SU-DHL-6 (cell line): ENCODE results near the gene HAVCR2.
"Not testable (repeated sequence)": the region's sequence is repeated elsewhere in the genome, so short reads cannot be mapped to it uniquely, and the experiment has no call there.

Experiments
- H2AFZ ChIP-seq: fragments of 200-600 bp; sonication (generic); 2 replicates; pipeline ENCODE4 v1.6.1; 2014; ENCODE audit warnings: low read depth, mild to moderate bottlenecking, moderate library complexity, mixed read lengths, antibody characterized with exemption, low read length; ENCODE audit not compliant: severe bottlenecking
- H3F3A ChIP-seq: fragments of 200-600 bp; shearing (Covaris generic); 2 replicates; pipeline ENCODE4 v1.6.0; 2016; ENCODE audit warnings: antibody characterized with exemption, mild to moderate bottlenecking; ENCODE audit not compliant: insufficient read depth
- H3K27ac ChIP-seq: fragments of 200-600 bp; sonication (generic); 2 replicates; pipeline ENCODE4 v1.5.1; 2016; ENCODE audit warnings: low read depth, mild to moderate bottlenecking, low read length, moderate library complexity, mixed read lengths
- H3K27me3 ChIP-seq: fragments of 200-600 bp; sonication (generic), shearing (Covaris generic); 2 replicates; pipeline ENCODE4 v1.6.0; 2014; ENCODE audit warnings: mild to moderate bottlenecking, low read length
- H3K36me3 ChIP-seq: fragments of 200-600 bp; sonication (generic); 2 replicates; pipeline ENCODE4 v1.6.1; 2014; ENCODE audit warnings: mild to moderate bottlenecking, low read length, mixed read lengths
- H3K4me2 ChIP-seq: fragments of 300-600, 200-600 bp; shearing (Covaris generic), sonication (generic); 2 replicates; pipeline ENCODE4 v1.6.0; 2014; ENCODE audit warnings: low read length, low read depth, mild to moderate bottlenecking; ENCODE audit not compliant: poor library complexity, severe bottlenecking
- H3K4me3 ChIP-seq: fragments of 200-600 bp; sonication (generic); 2 replicates; pipeline ENCODE4 v1.5.1; 2014; ENCODE audit warnings: antibody characterized with exemption, low read length, mild to moderate bottlenecking, mixed read lengths; ENCODE audit not compliant: insufficient read depth, poor library complexity, severe bottlenecking
- H3K79me2 ChIP-seq: fragments of 200-600 bp; sonication (generic); 2 replicates; pipeline ENCODE4 v1.6.1; 2014; ENCODE audit warnings: mild to moderate bottlenecking, low read length, moderate library complexity; ENCODE audit not compliant: insufficient read depth
- H3K9ac ChIP-seq: fragments of 200-600 bp; sonication (generic); 2 replicates; pipeline ENCODE4 v1.7.0; 2014; ENCODE audit warnings: mild to moderate bottlenecking, low read length
- H3K9me2 ChIP-seq: fragments of 200-600 bp; sonication (generic); replicated peaks from 2 replicates; pipeline ENCODE4 v1.6.1; 2014; ENCODE audit warnings: low read length; ENCODE audit not compliant: insufficient read depth
- H3K9me3 ChIP-seq: fragments of 200-600 bp; sonication (generic); 2 replicates; pipeline ENCODE4 v1.6.1; 2014; ENCODE audit warnings: low read length, mixed read lengths; ENCODE audit not compliant: insufficient read depth
- H4K20me1 ChIP-seq: fragments of 200-600 bp; sonication (generic); 2 replicates; pipeline ENCODE4 v1.6.1; 2014; ENCODE audit warnings: low read depth, mild to moderate bottlenecking, antibody characterized with exemption, low read length, moderate library complexity, mixed read lengths
- CTCF ChIP-seq: fragments of 200-600 bp; sonication (generic); IDR thresholded peaks from one replicate; pipeline ENCODE4 v1.5.1; 2017; ENCODE audit warnings: antibody characterized with exemption, mild to moderate bottlenecking, low read length, moderate library complexity; ENCODE audit not compliant: insufficient read depth, poor library complexity, severe bottlenecking
- EZH2phosphoT487 ChIP-seq: fragments of 200-600 bp; sonication (generic), shearing (Covaris generic); conservative IDR thresholded peaks from 2 replicates; pipeline ENCODE4 v1.6.1; 2018; ENCODE audit warnings: mild to moderate bottlenecking, antibody characterized with exemption, low read length, moderate library complexity, mixed read lengths

Gene HAVCR2

GRCh38 chr5:157059093-157059539 is 49.7 kb downstream of the HAVCR2 start, which contains the start of gene HAVCR1:
TSS of gene HAVCR1 (minus strand) at chr5:157059116. CDS start at chr5:157057943, 1,173 bp downstream.
- H4K20me1 ChIP-seq: no peaks in the 10 kb centered on the region
- H3K27ac ChIP-seq: no peak within 1 kb of the TSS
- H3K9me2 ChIP-seq: no peaks in the 10 kb centered on the region
- no peaks in the 10 kb centered on the region for H3K36me3 ChIP-seq
- no peak for TF ChIP-seq CTCF
- no peak for TF ChIP-seq EZH2phosphoT487
- no peak within 1 kb of the TSS for H3K4me2 ChIP-seq
- H3K9me3 ChIP-seq: no peaks in the 10 kb centered on the region
- H2AFZ ChIP-seq: no peak within 1 kb of the TSS
- H3F3A ChIP-seq: no peaks in the 10 kb centered on the region
- H3K9ac ChIP-seq: no peak within 1 kb of the TSS
- H3K27me3 ChIP-seq: no peaks in the 10 kb centered on the region
- no peak within 1 kb of the TSS for H3K4me3 ChIP-seq
- no peaks in the 10 kb centered on the region for H3K79me2 ChIP-seq

GRCh38 chr5:157057459-157058370 is 51.1 kb downstream of the HAVCR2 start:
- Histone ChIP-seq H3K27me3 (no peaks in the 10 kb centered on the region), H4K20me1 (no peaks in the 10 kb centered on the region), H3K4me2 (no peak overlapping the region), H3K9me3 (no peaks in the 10 kb centered on the region), H3K36me3 (no peaks in the 10 kb centered on the region), H2AFZ (no peak overlapping the region), H3K4me3 (no peak overlapping the region), H3K79me2 (no peaks in the 10 kb centered on the region), H3F3A (no peaks in the 10 kb centered on the region), H3K9me2 (no peaks in the 10 kb centered on the region), H3K27ac (no peak overlapping the region), H3K9ac (no peak overlapping the region)
- no peak for TF ChIP-seq EZH2phosphoT487
- TF ChIP-seq CTCF: no peak

GRCh38 chr5:157056848-157057247 is 52.0 kb downstream of the HAVCR2 start:
- not testable (repeated sequence) for H3K9me3 ChIP-seq, H3K27ac ChIP-seq, H3K36me3 ChIP-seq, H3K9me2 ChIP-seq, H3K79me2 ChIP-seq, H2AFZ ChIP-seq, H3K27me3 ChIP-seq, H3F3A ChIP-seq, H3K4me3 ChIP-seq, H3K9ac ChIP-seq, H3K4me2 ChIP-seq, H4K20me1 ChIP-seq

GRCh38 chr5:157051604-157052245 is 57.1 kb downstream of the HAVCR2 start:
- H3K9ac ChIP-seq: no peak overlapping the region
- H3K4me2 ChIP-seq: no peak overlapping the region
- H4K20me1 ChIP-seq: no peaks in the 10 kb centered on the region
- TF ChIP-seq EZH2phosphoT487: no peak
- no peak for TF ChIP-seq CTCF
- H3K9me2 ChIP-seq: no peaks in the 10 kb centered on the region
- H3K27me3 ChIP-seq: no peaks in the 10 kb centered on the region
- no peak overlapping the region for H2AFZ ChIP-seq
- no peaks in the 10 kb centered on the region for H3K79me2 ChIP-seq
- no peaks in the 10 kb centered on the region for H3K9me3 ChIP-seq
- no peak overlapping the region for H3K4me3 ChIP-seq
- H3K27ac ChIP-seq: no peak overlapping the region
- no peaks in the 10 kb centered on the region for H3K36me3 ChIP-seq
- no peaks in the 10 kb centered on the region for H3F3A ChIP-seq
